Measurements from ENCODE around the gene HOXB7. TPM values are rescaled to one million over a fixed set of nuclear protein-coding genes. Genes with fewer than 3 reads are reported as not detected.
A peak's percentile ranks its signal among the peaks of the same experiment; 100 is the strongest.

The HOXB7 gene
- total RNA-seq, 2 donors from 2014 or later, result 0.52 TPM; not detected in 1

DNA sequence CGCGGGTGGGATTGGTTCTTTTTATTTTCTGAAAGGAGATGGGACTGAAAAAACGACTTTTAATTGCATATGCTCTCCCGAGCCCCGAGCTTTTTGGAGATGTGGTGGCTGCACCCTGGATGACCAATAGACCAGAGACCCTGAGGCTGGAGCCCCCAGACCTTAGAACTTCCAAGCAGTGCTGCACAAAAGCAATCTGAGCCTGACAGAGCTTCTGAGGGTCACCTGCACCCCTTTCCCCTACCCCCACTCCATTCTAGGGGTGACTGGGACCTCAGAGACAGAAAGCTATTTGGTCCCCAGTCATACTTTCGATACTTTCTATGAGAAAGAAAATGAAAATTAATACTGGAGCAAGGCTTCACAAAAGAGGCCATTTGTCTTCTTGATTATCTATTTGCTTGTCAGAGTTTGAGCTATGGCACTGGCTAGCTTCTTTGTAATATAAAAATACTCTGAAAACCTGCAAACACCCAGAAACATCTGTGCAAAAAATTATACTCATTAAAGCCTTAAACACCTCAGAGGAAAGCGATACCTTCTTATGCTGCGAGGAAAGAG is 36.2 kb downstream of the HOXB7 start:
- H3K4me1 ChIP-seq, result peaks cover 13% of the 10 kb centered on the region
- H3K36me3 ChIP-seq (replicated peaks in 1 of 2; ENCODE audit: insufficient read depth in 1 of 2, low read depth in 2 of 2), result no peaks in the 10 kb centered on the region
- TF ChIP-seq POLR2A (IDR thresholded peaks at IDR 0.05), result no peak
- TF ChIP-seq, protein P1, sequence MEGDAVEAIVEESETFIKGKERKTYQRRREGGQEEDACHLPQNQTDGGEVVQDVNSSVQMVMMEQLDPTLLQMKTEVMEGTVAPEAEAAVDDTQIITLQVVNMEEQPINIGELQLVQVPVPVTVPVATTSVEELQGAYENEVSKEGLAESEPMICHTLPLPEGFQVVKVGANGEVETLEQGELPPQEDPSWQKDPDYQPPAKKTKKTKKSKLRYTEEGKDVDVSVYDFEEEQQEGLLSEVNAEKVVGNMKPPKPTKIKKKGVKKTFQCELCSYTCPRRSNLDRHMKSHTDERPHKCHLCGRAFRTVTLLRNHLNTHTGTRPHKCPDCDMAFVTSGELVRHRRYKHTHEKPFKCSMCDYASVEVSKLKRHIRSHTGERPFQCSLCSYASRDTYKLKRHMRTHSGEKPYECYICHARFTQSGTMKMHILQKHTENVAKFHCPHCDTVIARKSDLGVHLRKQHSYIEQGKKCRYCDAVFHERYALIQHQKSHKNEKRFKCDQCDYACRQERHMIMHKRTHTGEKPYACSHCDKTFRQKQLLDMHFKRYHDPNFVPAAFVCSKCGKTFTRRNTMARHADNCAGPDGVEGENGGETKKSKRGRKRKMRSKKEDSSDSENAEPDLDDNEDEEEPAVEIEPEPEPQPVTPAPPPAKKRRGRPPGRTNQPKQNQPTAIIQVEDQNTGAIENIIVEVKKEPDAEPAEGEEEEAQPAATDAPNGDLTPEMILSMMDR (IDR thresholded peaks at IDR 0.05), result no peak
- ATAC-seq (no peak), DNase-seq (no peak)
- no peaks in the 10 kb centered on the region for H3K9me3 ChIP-seq
- H3K4me3 ChIP-seq, result no peak overlapping the region
- intact Hi-C loops (cut with DNase I), result no loop called here
- H3K27me3 ChIP-seq, result peaks cover 0 to 45% of the 10 kb centered on the region in 2 donors
- no peak overlapping the region for H3K27ac ChIP-seq
- WGBS, 2 donors, result 16 to 18% methylated on average over 8 of the region's 8 CpGs

DNA sequence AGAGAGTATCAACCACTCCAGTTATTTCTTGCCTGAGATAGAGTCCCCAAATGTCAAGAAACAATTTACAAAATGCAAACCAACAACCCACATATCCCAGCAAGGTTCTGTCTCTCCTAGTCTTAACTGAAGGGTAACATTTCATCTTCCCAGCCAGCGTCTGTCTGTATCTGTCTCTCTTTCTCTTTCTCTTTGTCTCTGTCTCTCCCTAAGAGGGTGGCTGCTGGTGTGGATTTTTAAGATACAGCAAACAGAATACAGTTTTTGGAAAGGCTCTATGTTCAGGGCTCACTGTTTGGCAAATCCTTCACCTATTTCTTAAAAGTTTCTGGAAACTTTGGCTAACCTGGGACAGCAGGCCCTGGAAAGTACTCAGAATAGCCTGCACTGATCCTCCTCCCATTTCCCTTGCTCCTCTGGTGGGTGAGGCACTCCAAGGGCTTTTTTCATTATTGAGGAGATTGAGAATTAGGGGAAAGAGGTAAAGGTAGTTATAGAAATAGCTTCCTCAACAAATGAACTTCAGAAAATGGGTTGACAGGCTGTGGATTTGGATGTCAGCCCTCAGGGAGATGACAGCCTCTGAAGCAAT is 38.9 kb downstream of the HOXB7 start:
- intact Hi-C loops (cut with DNase I), result no loop called here
- H3K27ac ChIP-seq, result peak overlapping the region in 2 of 4 donors; percentile 29 to 43
- TF ChIP-seq POLR2A (IDR thresholded peaks at IDR 0.05), result no peak
- TF ChIP-seq, protein P1 (IDR thresholded peaks at IDR 0.05), result no peak
- peaks cover 13% of the 10 kb centered on the region for H3K4me1 ChIP-seq
- H3K9me3 ChIP-seq, result no peaks in the 10 kb centered on the region
- H3K27me3 ChIP-seq, result peaks cover 0 to 45% of the 10 kb centered on the region in 2 donors
- H3K4me3 ChIP-seq, result no peak overlapping the region
- ATAC-seq, result no peak
- 79 to 83% methylated on average over 1 of the region's 1 CpG for WGBS, 2 donors
- DNase-seq, result no peak
- no peaks in the 10 kb centered on the region for H3K36me3 ChIP-seq (replicated peaks in 1 of 2; ENCODE audit: insufficient read depth in 1 of 2, low read depth in 2 of 2)

DNA sequence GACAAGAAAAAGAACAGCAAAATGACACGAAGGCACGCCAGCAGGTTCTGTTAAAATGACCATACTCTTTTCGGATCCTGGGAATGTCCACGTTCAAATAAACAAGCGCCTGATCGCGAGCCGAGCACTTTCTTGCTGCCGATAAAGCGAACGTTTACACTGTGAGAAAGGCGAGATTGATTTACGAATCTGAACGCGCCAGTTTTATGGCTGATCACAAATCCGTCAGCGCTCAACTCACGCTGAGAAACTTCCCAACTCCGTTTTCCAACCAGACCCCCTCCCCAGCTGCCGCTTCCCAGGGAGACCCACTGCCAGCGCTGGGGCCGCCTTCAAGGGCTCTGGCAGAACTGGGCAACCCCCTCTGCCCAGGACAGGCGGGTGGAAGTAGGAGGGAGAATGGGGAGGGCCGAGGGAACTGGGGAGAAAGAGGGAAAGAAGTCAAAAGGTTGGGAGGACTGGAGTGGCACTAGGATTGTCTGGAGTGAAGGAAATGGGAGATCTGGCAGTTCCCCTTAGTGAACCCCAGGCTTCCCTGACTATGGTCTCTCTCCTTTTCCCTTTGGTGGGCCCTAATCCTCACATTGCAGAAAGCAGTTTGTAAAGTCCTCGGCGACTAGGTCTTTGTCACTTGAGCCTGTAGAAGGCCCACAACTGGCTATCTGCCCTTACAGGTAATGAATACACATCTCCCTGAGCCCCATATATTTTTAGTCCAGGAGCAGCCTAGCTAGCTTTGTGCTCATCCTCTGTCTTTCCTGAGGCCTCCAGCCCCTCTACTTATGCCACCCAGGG is 39.6 kb downstream of the HOXB7 start:
- ATAC-seq (no peak), DNase-seq (no peak)
- peaks cover 0 to 40% of the 10 kb centered on the region in 2 donors for H3K27me3 ChIP-seq
- peak overlapping the region in 3 of 4 donors; percentile 8 to 43 (median 29) for H3K27ac ChIP-seq
- H3K4me1 ChIP-seq, result peaks cover 11% of the 10 kb centered on the region
- no peak for TF ChIP-seq POLR2A (IDR thresholded peaks at IDR 0.05)
- TF ChIP-seq, protein P1 (IDR thresholded peaks at IDR 0.05), result no peak
- intact Hi-C loops (cut with DNase I), result no loop called here
- no peaks in the 10 kb centered on the region for H3K36me3 ChIP-seq (replicated peaks in 1 of 2; ENCODE audit: insufficient read depth in 1 of 2, low read depth in 2 of 2)
- WGBS, 2 donors, result 14 to 22% methylated on average over 26 of the region's 26 CpGs
- H3K4me3 ChIP-seq, result no peak overlapping the region
- no peaks in the 10 kb centered on the region for H3K9me3 ChIP-seq

DNA sequence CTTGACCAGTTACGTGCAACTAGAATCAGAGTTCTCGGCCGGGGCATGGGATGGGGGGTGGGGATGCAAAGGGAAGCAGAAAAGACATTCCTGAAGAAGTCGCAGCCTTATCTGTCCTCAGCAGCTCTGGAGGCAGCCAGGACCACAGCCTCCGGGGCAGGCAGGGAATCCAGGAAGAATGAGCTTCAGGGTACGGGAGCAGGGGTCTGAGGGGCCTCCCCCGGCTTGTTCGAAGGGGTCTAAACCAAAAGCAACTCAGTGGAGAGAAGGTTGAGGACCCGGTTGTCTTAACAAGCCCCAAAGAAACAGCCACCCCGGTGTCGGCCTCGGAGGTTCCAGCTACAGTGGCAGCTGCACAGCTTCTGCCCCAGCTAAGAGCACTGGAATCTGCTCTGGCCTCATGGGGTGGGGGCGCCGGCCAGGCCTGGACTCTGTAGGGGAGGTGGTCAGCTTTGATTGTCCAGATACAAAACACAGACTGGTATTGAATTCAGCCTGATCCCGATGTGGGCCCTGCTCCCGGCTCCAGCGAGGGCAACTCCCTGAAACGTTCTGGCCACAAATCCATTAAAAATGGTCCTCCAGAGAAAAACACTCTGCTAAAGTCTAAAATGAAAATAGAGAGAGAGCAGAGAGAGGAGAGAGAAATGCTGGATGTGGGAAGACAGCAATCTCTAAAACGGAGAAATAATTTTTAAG is 40.3 kb downstream of the HOXB7 start:
- Histone ChIP-seq H3K9me3 (no peaks in the 10 kb centered on the region), H3K27ac (peak overlapping the region in 1 of 4 donors; percentile 8), H3K4me1 (peaks cover 7% of the 10 kb centered on the region), H3K4me3 (no peak overlapping the region), H3K36me3 (replicated peaks in 1 of 2; ENCODE audit: insufficient read depth in 1 of 2, low read depth in 2 of 2) (no peaks in the 10 kb centered on the region), H3K27me3 (peaks cover 0 to 33% of the 10 kb centered on the region in 2 donors)
- TF ChIP-seq, protein P1 (IDR thresholded peaks at IDR 0.05), result no peak
- no peak for ATAC-seq
- intact Hi-C loops (cut with DNase I), result no loop called here
- 11 to 12% methylated on average over 15 to 19 of the region's 19 CpGs for WGBS, 2 donors
- no peak for DNase-seq
